22Rv1 (cell line): Measurements from ENCODE around the gene NDFIP2.

Experiments
- CTCF ChIP-seq: fragments of 450-650 bp; IDR thresholded peaks from 2 replicates; pipeline ENCODE4 v1.5.1; 2017; ENCODE audit warnings: mild to moderate bottlenecking
- ZFX ChIP-seq: fragments of 450-650 bp; IDR thresholded peaks from 2 replicates; pipeline ENCODE4 v1.6.1; 2017; ENCODE audit warnings: antibody characterized with exemption, borderline replicate concordance

GRCh38 chr13:79483086-79483706 is 2.2 kb downstream of the NDFIP2 start:
- TF ChIP-seq CTCF = no peak
- TF ChIP-seq ZFX = no peak
